Activated CD4-positive, CD25-positive, alpha-beta regulatory T cell treated with anti-CD3 and anti-CD28 coated beads, Interleukin-2, amount 50 U/mL, for 24 hours (primary cell): ENCODE data around the gene CCDC184.
"Not testable (repeated sequence)": the region's sequence is repeated elsewhere in the genome, so short reads cannot be mapped to it uniquely, and the experiment has no call there.

Experiments used
- ATAC-seq, 2 donors: fragments of 150-1000 bp; cut with Tn5 transposase; one replicate each; pipeline ENCODE4 v1.10.0; 2021; ENCODE audit warnings: mild to moderate bottlenecking in 1 of 2, moderate library complexity in 1 of 2

The CCDC184 gene

DNA sequence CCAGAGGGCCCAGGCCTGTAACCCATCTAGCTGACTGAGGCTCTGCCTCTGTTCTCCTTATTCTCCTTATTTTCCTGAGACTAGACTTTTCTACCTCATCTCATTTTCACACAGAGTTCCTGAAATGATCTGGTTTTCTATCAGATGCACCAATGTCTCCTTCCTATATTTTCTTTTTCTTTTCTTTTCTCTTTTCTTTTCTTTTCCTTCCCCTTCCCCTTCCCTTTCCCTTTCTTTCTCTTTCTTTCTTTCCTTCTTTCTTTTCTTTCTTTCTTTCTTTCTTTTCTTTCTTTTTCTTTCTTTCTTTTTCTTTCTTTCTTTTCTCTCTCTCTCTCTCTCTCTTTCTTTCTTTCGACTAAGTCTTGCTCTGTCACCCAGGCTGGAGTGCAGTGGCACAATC is 3.0 kb upstream of the CCDC184 start:
- ATAC-seq: no peak

DNA sequence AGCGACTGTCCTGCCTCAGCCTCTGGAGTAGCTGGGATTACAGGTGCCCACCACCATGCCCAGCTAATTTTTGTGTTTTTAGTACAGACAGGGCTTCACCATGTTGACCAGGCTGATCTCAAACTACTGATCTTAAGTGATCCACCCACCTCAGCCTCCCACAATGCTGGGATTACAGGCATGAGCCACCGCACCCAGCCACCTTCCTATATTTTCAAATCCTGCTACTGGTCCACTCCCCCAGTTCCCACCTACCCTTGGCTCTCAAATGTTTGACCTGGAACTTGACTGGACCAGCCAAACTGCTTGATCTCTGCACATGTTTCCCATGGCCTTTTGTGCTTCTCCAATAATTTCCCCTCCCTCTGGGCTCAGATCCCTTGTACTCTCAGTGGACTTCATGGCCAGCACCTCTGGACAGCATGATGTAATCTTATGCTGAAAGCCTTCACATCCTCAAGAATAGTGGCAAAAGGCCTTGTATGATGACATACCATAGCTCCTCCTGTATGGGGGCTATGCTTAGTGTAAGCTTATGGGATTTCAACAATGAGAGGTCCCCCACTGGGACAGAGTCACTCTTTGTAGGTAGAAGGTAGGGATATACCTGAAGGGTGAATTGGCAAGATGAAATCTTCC is 2.5 kb upstream of the CCDC184 start:
- no peak for ATAC-seq

DNA sequence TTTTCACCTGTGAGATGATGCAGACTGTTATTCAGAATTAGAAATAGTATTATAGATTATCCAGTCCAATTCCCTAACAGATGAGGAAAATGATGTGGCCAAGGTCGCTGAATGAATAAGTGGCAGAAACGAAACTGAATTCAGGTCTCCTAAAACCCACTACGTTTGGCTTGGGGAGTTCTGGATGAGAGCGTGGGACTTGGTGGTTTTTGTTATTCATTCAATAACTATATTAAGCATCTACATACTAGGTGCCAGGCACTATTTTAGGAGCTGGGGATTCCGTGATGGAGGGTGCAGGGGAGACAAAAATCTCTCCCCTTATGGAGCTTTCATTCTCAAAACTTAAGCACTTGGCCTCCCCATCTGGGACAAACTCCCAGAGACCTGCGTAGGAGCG is 813 bp upstream of the CCDC184 start:
- ATAC-seq: peak in 1 of 2 donors; percentile 14

DNA sequence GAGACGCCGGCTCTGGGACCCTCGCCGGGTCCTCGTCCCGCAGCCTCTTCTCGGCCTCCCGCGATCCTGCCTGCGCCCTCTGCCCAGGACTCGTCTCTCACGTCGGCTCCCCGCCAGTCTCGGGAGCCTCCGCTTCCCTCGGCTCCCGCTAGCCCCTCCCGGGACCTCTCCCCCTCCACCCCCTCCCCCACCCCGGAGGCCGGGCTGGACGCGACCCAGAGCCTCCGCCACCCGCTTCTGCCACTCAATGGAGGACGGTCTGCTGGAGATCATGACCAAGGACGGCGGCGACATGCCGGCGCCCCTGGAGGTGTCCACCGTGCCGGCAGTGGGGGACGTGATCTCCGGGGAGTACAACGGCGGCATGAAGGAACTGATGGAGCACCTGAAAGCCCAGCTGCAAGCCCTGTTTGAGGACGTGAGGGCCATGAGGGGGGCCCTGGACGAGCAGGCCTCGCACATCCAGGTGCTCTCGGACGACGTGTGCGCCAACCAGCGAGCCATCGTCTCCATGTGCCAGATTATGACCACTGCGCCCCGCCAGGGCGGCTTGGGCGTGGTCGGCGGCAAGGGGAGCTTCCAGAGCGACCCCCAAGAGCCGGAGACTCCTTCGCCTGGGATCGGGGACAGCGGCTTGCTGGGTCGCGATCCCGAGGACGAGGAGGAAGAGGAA is 568 bp downstream of the CCDC184 start:
- peak; percentile 6 to 12 for ATAC-seq

DNA sequence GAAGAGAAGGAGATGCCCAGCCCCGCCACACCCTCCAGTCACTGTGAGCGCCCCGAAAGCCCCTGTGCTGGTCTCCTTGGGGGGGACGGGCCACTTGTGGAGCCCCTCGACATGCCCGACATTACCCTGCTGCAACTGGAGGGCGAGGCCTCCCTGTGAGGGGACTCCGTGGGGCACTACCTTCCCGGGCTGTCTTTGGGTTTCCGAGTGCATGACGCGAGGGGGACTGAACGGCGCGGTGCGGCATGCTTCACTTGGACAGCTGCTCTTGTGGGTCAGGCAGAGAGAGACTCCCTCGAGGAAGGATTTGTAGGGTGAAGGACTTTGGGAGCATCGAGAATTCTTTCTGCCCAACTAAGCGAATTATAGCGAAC is 1.1 kb downstream of the CCDC184 start:
- ATAC-seq: no peak

DNA sequence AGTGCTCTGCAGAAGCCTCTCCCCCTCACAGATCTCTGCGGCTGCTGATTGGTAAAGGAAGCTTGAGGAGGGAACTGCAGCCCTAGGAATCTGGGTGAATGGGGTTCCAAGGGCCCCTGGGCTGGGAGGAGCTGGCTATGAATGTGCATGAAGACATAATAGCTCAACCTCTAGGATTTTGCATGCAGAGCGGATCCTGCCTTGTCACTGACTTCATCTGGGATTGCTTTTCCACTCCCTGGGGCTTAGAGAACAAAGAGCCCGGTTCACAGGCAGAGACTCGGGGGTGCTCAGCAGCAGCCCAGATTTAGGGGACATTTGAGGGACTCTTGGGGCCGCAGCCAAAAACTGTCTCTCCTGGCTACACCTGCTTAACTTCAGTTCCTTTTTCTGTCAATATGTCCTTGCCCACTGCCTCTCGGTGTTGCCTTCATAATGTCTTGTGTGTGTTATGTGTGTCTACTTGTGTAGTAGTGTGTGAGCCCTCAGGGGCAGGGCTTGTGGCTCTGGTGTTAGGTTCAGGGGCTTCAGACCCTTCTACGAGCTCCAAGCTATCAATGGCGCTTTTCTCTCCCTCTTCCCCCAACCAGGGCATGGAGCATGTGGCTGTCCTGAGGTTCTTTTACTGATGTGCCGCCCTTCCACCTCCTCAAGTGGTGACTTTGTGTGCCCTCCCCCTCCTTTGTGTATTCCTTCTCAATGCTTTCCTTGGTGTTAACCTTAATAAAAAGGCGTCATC is 1.9 kb downstream of the CCDC184 start:
- ATAC-seq: no peak

DNA sequence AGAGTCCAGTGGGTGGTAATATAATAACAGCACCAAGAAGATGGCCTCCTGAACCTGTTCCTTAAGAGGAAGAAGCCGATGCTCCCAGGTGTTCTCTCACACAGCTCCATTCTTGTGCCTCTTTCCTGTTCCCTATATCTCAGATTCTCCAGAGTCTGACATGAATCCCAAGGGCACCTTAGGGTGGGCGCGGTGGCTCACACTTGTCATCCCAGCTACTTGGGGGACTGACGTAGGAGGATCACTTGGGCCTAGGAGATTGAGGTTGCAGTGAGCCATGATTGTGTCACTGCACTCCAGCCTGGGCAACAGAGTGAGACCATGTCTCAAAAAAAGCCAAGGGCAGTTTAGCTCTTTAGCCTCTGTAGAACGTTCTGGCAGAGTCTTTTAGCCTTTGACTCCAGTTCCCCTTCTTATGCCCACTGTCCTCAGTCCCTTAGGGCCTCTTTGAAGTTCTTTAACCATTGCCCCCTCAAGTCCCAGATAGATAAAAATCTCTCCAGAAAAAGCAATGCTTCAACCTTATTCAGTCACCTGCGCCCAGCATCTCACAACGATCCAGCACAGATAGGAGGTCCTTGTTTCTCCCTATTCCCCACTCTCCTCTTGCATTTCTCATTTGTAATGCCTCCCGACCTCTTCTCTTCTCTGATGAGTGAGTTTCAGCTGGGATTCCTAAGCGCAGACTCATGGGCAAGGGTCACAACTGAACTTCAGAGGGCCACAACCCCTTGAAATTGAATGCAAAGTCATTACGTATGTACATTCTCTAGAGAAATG is 4.7 kb downstream of the CCDC184 start:
- ATAC-seq: no peak

DNA sequence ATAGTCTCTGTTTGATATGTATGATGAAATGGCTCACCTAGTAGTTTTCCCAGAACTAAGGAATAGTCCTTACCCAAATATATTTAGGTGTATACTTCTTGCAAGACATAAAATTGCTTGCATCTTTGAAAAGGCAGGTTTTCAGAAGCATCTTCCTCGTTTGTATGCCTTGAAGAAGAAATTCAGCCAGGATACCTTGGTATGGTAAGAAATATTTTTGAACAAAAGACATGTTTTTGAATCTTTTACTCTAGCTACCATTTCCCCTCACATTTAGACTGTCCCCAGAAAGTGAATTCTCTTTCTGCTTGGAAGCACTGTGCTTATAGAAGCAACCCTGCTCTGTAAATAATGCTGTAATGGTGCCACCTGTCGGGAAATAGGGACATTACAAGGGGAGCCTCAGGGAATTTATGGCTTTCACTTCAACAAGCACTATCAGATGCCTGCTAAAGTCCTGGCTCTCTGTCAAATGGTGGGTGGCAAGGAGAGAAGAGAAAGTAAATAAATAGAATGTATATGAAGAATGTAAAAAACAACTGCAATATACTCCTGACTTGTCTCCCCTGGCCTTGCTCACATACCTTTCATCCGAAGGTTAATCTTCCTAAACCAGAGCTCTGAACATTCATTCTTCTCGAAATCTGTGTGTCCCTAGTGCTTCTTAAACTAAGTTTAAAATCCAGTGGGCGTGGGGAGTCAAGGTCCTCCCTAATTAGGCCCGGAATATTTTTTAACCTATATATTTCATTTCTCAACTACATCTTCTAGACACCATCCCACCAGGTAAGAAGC is 6.1 kb downstream of the CCDC184 start:
- ATAC-seq: peak; percentile 54 to 57

DNA sequence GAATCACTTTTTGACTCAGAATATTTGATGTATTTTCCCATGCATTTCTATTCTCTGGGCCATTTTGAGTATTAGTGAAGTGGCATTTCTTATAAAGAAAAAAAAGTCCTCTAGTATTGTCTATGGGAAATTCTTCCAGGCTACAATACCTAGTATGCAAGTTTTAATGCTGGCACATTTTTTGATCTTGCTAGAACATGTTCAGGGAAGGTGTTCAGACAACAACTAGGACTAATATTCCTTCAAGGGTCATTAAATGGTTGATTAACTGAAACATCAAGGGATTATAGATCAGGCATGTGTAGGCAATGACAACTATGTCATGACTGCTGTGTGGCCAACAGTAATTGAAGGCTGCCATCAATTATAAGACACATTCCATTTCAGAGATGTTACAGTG is 7.7 kb downstream of the CCDC184 start:
- ATAC-seq: peak in 1 of 2 donors; percentile 28

DNA sequence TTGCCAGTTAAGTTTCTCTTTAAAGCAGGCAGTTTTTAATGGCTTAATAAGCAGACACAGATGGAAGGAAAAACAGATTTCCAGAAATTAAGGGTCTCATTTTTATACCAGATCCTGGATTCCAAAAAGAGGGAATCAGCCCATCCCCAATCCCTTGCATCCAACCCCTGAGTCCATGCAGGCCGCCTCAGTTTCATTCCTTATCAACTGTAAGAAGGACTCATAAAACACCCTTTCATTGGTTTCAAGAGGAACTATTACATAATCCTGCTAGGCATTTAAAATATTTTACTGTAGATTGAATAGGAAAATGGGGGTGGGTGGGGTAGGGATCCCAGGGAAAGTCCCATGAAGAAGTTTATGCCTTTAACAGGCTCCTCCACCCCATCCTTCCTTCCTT is 9.4 kb downstream of the CCDC184 start:
- no peak for ATAC-seq

DNA sequence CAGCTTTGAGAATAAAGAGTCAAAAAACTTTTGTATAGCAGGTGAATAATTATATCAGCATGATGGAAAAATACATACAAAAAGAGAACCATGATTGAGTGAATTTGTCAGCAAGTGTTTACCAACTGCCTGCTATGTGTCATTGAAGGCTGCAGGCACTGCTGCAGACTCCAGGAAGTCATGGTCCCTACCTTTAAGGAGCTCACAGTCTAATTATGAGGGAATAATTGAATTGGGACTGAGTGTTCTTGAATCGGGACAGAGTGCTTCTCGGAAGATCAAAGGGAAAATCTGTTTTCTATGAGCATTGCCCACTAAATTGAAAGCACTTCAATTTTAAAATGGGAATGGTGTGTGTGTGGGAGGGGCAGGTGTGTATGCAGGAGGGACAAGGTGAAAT is 10.2 kb downstream of the CCDC184 start:
- ATAC-seq: no peak

DNA sequence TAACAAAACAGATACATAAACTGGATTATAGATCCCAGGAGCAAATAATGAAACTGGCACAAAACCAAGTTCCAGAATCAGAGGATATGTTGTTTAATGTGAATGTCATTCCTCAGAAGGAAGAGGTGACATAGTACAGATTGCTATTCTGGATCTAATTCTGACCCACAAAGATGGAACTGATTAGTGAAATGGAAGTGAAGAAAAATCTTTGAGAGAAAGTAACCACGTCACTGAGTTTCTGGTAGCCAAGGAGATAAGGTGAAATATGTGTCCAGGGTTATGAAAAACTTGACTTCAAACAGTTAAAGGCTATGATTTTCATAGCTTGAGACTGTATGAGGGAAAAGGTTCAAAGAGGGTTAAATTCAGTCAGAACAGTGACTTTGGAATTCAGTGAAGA is 11.4 kb downstream of the CCDC184 start:
- ATAC-seq: no peak

DNA sequence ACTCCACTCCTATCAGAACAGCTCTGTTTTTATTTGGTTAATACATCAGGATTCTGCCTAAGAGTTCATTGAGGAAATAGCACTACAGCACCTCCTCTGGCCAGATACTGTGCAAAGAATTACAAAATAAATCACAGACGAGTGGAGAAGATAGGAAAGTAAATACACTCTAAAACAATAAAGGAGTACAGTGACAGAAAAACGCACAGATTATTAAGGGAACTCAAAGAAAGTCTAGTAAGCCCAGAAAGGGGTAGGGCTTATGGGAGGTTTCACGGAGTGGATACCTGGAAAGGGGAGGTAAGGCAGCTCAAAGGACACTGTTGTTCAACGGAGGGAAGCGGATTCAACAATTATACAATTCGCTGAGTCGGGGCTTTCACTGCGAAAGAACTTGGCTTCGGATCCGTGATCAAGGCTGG is 14.1 kb downstream of the CCDC184 start:
- peak; percentile 25 to 29 for ATAC-seq

DNA sequence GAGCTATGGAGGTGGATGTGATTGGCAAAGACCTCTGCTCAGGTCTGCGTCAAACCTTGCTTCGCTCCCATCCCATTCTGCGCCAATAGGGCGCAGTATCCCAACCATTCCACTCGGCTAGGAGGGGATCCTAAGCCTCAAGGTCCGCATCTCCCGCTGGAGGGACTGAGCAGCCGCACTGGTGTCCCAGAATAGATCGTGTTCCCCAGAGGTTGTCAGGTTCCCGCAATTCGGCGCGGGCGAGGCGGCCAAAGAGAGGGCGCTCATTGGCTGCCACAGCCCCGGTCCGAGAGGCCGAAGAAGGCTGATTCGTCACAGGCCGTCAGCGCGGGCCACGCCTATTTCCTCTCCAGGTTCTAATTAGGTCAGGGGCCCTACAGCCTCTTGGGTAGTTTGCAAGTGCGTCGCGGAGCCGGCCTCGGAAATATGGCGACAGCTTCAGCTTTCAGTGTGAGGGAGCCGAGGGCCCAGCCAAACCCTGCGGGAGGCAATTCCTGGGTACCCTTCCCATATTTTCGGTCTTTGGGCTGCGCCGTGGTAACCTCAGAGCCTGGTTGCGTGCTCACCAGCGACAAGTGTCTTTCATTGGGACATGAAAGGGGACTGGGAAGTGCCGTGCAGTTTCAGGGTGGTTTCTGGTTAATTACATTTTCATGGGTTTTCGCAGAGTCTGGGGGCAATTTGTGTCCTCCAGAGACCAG is 14.7 kb downstream of the CCDC184 start:
- ATAC-seq: peak; percentile 99

DNA sequence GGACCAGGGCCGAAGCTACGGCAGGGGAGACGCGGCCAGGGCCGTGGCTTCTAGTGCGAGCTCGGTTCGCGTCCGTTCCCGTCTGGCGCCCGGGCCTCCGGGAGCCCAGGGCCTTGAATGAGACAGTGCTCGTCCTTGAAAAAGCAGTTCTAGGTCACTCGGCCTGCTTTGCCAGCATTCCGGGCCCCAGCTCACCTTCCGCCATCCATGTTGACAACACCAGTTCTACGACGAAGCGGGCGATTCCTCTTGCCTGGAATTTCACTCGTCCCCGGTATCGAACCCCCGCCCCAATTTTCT is 15.2 kb downstream of the CCDC184 start:
- ATAC-seq: peak in 1 of 2 donors; percentile 12

DNA sequence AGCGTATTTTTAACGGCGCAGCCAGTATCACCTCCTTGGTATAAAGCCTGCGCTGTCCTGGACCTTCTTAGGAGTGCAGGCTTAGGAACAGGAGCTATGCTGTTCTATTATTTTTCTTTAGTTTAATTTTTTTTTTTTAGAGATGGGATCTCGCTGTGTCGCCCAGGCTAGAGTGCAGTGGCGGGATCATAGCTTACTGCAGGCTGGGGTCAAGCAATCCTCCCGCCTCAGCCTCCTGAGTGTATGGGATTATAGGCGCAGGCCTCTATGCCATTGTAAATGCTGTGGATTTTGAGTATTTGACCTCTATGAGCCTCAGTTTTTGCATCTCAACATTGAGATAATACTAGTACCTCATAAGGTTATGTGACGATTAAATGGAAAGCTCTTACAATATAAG is 15.5 kb downstream of the CCDC184 start:
- no peak for ATAC-seq

DNA sequence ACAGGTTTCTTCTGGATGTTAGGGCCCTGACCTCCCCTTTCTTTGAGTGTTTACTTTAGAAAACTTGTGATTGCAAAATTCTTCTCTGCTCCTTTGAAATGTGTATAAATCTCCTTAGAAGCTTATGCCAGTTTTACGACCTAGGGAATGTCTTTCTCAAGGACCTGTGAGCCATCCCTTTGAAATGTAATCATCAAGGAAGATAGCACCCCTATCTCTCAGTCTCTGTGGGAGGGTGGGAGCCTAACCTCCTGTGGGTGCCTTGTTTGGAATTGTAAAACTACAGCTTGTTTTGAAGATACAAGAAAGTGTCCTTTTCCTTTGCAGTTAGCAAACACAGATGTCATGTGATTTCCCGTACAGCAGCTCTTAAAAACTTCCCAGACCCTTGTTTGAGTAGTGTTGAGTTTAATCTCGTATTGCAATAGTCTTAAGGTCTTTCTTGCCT is 16.4 kb downstream of the CCDC184 start:
- no peak for ATAC-seq

DNA sequence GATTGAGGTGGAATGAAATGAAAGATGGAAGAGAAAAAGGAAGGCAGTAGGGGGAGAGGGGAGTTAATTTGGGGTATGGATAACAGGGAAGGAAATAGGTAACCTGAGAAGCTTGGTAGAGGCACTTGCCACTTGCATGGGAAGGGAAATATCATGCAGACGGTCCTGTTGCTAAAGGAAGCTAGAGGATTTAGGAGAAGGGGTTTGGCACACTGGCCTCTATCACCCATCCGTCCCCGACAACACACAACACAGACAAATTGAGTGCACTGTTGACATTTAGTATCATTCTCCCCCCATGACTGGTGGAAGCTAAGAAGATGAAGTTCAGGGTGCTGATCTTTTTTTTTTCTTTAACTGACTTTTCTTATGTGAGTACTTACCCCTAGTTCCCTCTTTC is 17.6 kb downstream of the CCDC184 start:
- no peak for ATAC-seq

DNA sequence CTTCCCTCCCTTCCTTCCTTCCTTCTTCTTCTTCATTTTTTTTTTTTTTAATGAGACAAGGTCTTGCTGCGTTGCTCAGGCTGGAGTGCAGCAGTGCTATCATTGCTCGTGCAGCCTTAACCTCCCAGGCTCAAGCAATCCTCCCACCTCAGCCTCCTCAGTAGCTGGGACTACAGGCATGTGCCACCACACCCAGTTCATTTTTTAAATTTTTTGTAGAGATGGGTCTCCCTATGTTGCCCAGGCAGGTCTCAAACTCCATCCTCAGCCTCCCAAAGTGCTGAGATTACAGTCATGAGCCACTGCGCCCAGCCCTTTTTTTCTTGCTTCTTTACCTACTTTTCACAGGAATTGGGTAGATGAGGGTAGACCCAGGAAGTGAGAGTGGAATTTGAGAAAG is 18.1 kb downstream of the CCDC184 start:
- no peak for ATAC-seq

DNA sequence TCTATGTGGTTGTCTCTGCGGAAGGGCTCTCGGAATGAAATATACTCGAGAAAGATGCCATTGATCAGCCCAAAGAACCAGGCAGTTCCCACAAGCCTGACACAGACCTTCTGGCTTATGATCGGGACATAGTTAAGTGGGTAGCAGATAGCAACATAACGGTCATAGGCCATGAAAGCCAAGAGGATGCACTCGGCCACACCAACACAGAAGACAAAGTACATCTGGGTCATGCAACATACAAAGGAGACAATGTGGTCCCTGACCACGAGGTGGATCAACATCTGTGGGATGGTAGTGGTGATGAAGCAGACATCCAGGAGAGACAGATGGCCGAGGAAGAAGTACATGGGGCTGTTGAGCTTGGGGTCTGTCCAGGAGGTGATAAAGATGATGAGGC is 19.3 kb downstream of the CCDC184 start:
- no peak for ATAC-seq

DNA sequence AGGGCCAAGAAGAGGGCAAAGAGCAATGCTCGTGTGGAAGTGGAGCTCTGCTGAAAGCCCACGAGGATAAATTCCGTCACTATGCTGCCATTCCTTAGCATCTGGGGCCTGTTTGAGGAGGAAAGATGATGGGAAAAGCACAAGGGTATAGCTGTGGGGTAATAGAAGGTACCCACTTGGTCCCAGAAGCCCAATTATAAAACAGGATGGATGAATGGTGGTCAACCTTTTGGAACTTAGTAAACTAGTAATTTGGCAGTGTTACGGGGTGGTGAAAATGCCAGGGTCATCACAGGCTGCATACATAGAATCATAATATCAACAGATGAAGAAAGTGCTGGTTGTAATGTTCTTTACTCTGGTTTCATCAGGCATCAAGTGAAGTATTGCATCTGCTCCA is 19.7 kb downstream of the CCDC184 start, which contains the start of gene OR10AD1:
OR10AD1 (minus strand) TSS at position 101 of the 400 bp plus-strand sequence; CDS start at position 101, 0 bp downstream.
- no peak for ATAC-seq

DNA sequence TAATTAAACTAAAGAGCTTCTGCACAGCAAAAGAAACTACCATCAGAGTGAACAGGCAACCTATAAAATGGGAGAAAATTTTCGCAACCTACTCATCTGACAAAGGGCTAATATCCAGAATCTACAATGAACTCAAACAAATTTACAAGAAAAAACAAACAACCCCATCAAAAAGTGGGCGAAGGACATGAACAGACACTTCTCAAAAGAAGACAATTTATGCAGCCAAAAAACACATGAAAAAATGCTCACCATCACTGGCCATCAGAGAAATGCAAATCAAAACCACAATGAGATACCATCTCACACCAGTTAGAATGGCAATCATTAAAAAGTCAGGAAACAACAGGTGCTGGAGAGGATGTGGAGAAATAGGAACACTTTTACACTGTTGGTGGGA is 26.1 kb downstream of the CCDC184 start:
- ATAC-seq: not testable (repeated sequence)
